Upper lobe of left lung (tissue), 6 donors: ENCODE results near the gene ATF3. TPM values are rescaled to one million over a fixed set of nuclear protein-coding genes. Genes with fewer than 3 reads are reported as not detected.

ENCODE experiments used
- ATAC-seq, 2 donors: fragments of 200-7000 bp; cut with Tn5 transposase; one replicate each; pipeline ENCODE4 v1.9.1; 2022; ENCODE audit warnings: mild to moderate bottlenecking in 2 of 2, moderate library complexity in 2 of 2; ENCODE audit not compliant: low FRiP score in 2 of 2
- DNase-seq, 2 donors: peaks; one replicate each; pipeline ENCODE4 v3.0.0-alpha.2; 2019 to 2020
- H3K27ac ChIP-seq, 4 donors: fragments of 200-600 bp; sonication (generic); one replicate each; pipeline ENCODE4 v1.5.1; 2016 to 2019
- H3K27me3 ChIP-seq, 4 donors: fragments of 200-600 bp; sonication (generic); one replicate each; pipeline ENCODE4 v1.5.1; 2017 to 2019
- H3K36me3 ChIP-seq, 4 donors: fragments of 200-600 bp; sonication (generic); one replicate each; pipeline ENCODE4 v1.5.1; 2016 to 2019
- H3K4me1 ChIP-seq, 4 donors: fragments of 200-600 bp; sonication (generic); one replicate each; pipeline ENCODE4 v1.5.1; 2018 to 2019
- H3K4me3 ChIP-seq, 4 donors: fragments of 200-600 bp; sonication (generic); one replicate each; pipeline ENCODE4 v1.5.1; 2017 to 2019; ENCODE audit warnings: mild to moderate bottlenecking in 2 of 4, moderate library complexity in 1 of 4
- H3K9me3 ChIP-seq, 4 donors: fragments of 200-600 bp; sonication (generic); one replicate each; pipeline ENCODE4 v1.5.1; 2018 to 2019
- CTCF ChIP-seq, 6 experiments: fragments of 450-650 bp in 4 of 6; fragments of 200-600 bp in 2 of 6; sonication (generic) in 2 of 6; IDR thresholded peaks; one replicate each; pipeline ENCODE4 v1.5.1; 2016 to 2019; ENCODE audit warnings: antibody characterized with exemption in 6 of 6
- EP300 ChIP-seq, 4 donors: sonication (generic); formaldehyde crosslinking; IDR thresholded peaks; one replicate each; pipeline ENCODE4 v1.5.1; 2017; ENCODE audit warnings: antibody characterized with exemption in 4 of 4, control low read depth in 2 of 4
- POLR2A ChIP-seq, 4 donors: fragments of 450-650 bp; IDR thresholded peaks; one replicate each; pipeline ENCODE4 v1.5.1; 2016 to 2017; ENCODE audit warnings: antibody characterized with exemption in 4 of 4, mild to moderate bottlenecking in 2 of 4
- POLR2AphosphoS5 ChIP-seq, 2 donors: sonication (generic); formaldehyde crosslinking; IDR thresholded peaks; one replicate each; pipeline ENCODE4 v1.5.1; 2017; ENCODE audit warnings: antibody characterized with exemption in 2 of 2
- WGBS, 2 donors: methylation state at CpG; one replicate each; pipeline ENCODE4 v1.1.5; 2017 to 2018; 5-methylcytosine and 5-hydroxymethylcytosine counted together
- total RNA-seq, 6 donors: library from RNA; depleted of rRNA in 4 of 6; stranded (reverse); fragments of >200 nt in 4 of 6; gene quantifications; one replicate each; pipeline versions ENCODE4 v1.1.0 to v1.2.1, GENCODE V29; 2016 to 2021
- donor health status: DM: no; HTN: no; CAD: no; lungs with moderate emphysema.
- donor health status: DM: no; HTN: yes; CAD: no; lungs with severe emphysema.

ATF3 gene
- total RNA-seq, 6 donors from 2014 or later: 7.3 to 69.3 (median 21.2) TPM

- Histone ChIP-seq H3K27ac (no peak overlapping the region), H3K9me3 (no peaks in the 10 kb centered on the region), H3K36me3 (no peaks in the 10 kb centered on the region), H3K4me1 (peaks cover 0 to 16% (median 5%) of the 10 kb centered on the region in 4 donors), H3K4me3 (no peak overlapping the region), H3K27me3 (no peaks in the 10 kb centered on the region)
- DNase-seq (no peak), ATAC-seq (no peak)
- 79 to 88% methylated on average over 4 of the region's 4 CpGs for WGBS, 2 donors
- TF ChIP-seq EP300 (IDR thresholded peaks at IDR 0.05) (no peak), CTCF (IDR thresholded peaks at IDR 0.05) (no peak), POLR2A (IDR thresholded peaks at IDR 0.05) (no peak), POLR2AphosphoS5 (IDR thresholded peaks at IDR 0.05) (no peak)
These were observed 43.5 kb upstream of the ATF3 start for GRCh38 chr1:212565079-212565478.

- H3K4me3 ChIP-seq: no peak overlapping the region
- 86 to 96% methylated on average over 6 of the region's 6 CpGs for WGBS, 2 donors
- DNase-seq (no peak), ATAC-seq (no peak)
- H3K27me3 ChIP-seq: no peaks in the 10 kb centered on the region
- TF ChIP-seq CTCF (IDR thresholded peaks at IDR 0.05) (no peak), EP300 (IDR thresholded peaks at IDR 0.05) (no peak), POLR2A (IDR thresholded peaks at IDR 0.05) (no peak), POLR2AphosphoS5 (IDR thresholded peaks at IDR 0.05) (no peak)
- H3K4me1 ChIP-seq: peaks cover 0 to 16% (median 5%) of the 10 kb centered on the region in 4 donors
- H3K36me3 ChIP-seq: no peaks in the 10 kb centered on the region
- peak overlapping the region in 2 of 4 donors; percentile 81 to 86 for H3K27ac ChIP-seq
- H3K9me3 ChIP-seq: no peaks in the 10 kb centered on the region
These were observed 42.8 kb upstream of the ATF3 start for GRCh38 chr1:212565571-212566305.

- H3K27me3 ChIP-seq: no peaks in the 10 kb centered on the region
- peaks cover 0 to 16% (median 5%) of the 10 kb centered on the region in 4 donors for H3K4me1 ChIP-seq
- WGBS, 2 donors: 14 to 15% methylated on average over 16 of the region's 16 CpGs
- no peak for TF ChIP-seq CTCF (IDR thresholded peaks at IDR 0.05)
- TF ChIP-seq POLR2AphosphoS5 (IDR thresholded peaks at IDR 0.05): peak; percentile 58 to 75
- TF ChIP-seq EP300 (IDR thresholded peaks at IDR 0.05): peak in 1 of 4 donors; percentile 25
- peak in 3 of 4 donors; percentile 31 to 59 (median 41) for TF ChIP-seq POLR2A (IDR thresholded peaks at IDR 0.05)
- H3K36me3 ChIP-seq: no peaks in the 10 kb centered on the region
- peak overlapping the region; percentile 6 to 55 (median 46) for H3K4me3 ChIP-seq
- H3K27ac ChIP-seq: peak overlapping the region; percentile 69 to 86 (median 78)
- DNase-seq (peak in 1 of 2 donors; percentile 65), ATAC-seq (peak; percentile 84 to 94)
- no peaks in the 10 kb centered on the region for H3K9me3 ChIP-seq
These were observed 41.8 kb upstream of the ATF3 start for GRCh38 chr1:212566522-212567479.

GRCh38 chr1:212567638-212568037 is 40.9 kb upstream of the ATF3 start:
- 68 to 86% methylated on average over 3 of the region's 3 CpGs for WGBS, 2 donors
- no peaks in the 10 kb centered on the region for H3K27me3 ChIP-seq
- DNase-seq (no peak), ATAC-seq (no peak)
- H3K27ac ChIP-seq: peak overlapping the region in 2 of 4 donors; percentile 69 to 75
- no peak for TF ChIP-seq EP300 (IDR thresholded peaks at IDR 0.05)
- TF ChIP-seq POLR2A (IDR thresholded peaks at IDR 0.05): no peak
- no peak for TF ChIP-seq CTCF (IDR thresholded peaks at IDR 0.05)
- no peak for TF ChIP-seq POLR2AphosphoS5 (IDR thresholded peaks at IDR 0.05)
- peaks cover 0 to 16% (median 5%) of the 10 kb centered on the region in 4 donors for H3K4me1 ChIP-seq
- no peaks in the 10 kb centered on the region for H3K36me3 ChIP-seq
- no peaks in the 10 kb centered on the region for H3K9me3 ChIP-seq
- no peak overlapping the region for H3K4me3 ChIP-seq
